Epidermal melanocyte (primary cell): ENCODE results near the gene PCNT.
"Not testable (repeated sequence)": the region's sequence is repeated elsewhere in the genome, so short reads cannot be mapped to it uniquely, and the experiment has no call there.

ENCODE experiments used
- DNase-seq: peaks from one replicate; pipeline ENCODE4 v3.0.0; 2011; ENCODE audit warnings: low spot score; ENCODE audit not compliant: insufficient read length

Gene PCNT

GRCh38 chr21:46424621-46425020, 100.7 kb downstream of the PCNT start:
- no peak for DNase-seq

- DNase-seq: no peak
Observed at GRCh38 chr21:46425041-46425440, 101.1 kb downstream of the PCNT start.

- no peak for DNase-seq
Observed at GRCh38 chr21:46425571-46425970, 101.6 kb downstream of the PCNT start.

GRCh38 chr21:46426313-46427046, 102.5 kb downstream of the PCNT start:
- DNase-seq: no peak

- no peak for DNase-seq
Observed at GRCh38 chr21:46427516-46427915, 103.6 kb downstream of the PCNT start.

GRCh38 chr21:46428286-46428685, 104.3 kb downstream of the PCNT start:
- no peak for DNase-seq

- no peak for DNase-seq
Observed at GRCh38 chr21:46428987-46429710, 105.2 kb downstream of the PCNT start.

- DNase-seq: no peak
Observed at GRCh38 chr21:46429754-46430681, 106.1 kb downstream of the PCNT start.

- DNase-seq: no peak
Observed at GRCh38 chr21:46431448-46431847, 107.5 kb downstream of the PCNT start.

GRCh38 chr21:46431884-46432488, 108.0 kb downstream of the PCNT start:
- no peak for DNase-seq

GRCh38 chr21:46433116-46433515, 109.2 kb downstream of the PCNT start:
- not testable (repeated sequence) for DNase-seq

- no peak for DNase-seq
Observed at GRCh38 chr21:46434322-46434958, 110.5 kb downstream of the PCNT start.

- DNase-seq: no peak
Observed at GRCh38 chr21:46435786-46436227, 111.9 kb downstream of the PCNT start.

- no peak for DNase-seq
Observed at GRCh38 chr21:46436621-46437020, 112.7 kb downstream of the PCNT start.

GRCh38 chr21:46437096-46437498, 113.1 kb downstream of the PCNT start:
- DNase-seq: no peak

GRCh38 chr21:46437511-46437910, 113.6 kb downstream of the PCNT start:
- DNase-seq: no peak

- DNase-seq: no peak
Observed at GRCh38 chr21:46438241-46438640, 114.3 kb downstream of the PCNT start.

- no peak for DNase-seq
Observed at GRCh38 chr21:46439906-46440305, 116.0 kb downstream of the PCNT start.

- DNase-seq: no peak
Observed at GRCh38 chr21:46441331-46441730, 117.4 kb downstream of the PCNT start.

GRCh38 chr21:46441961-46442498, 118.1 kb downstream of the PCNT start:
- DNase-seq: no peak

- no peak for DNase-seq
Observed at GRCh38 chr21:46442938-46443337, 119.0 kb downstream of the PCNT start.
